ENCODE measurements around the gene LPIN3. TPM values are rescaled to one million over a fixed set of nuclear protein-coding genes. Genes with fewer than 3 reads are reported as not detected.

The LPIN3 gene
- total RNA-seq, 1 experiment from 2014 or later: 18.5 TPM

GRCh38 chr20:41352106-41352505, 11.5 kb downstream of the LPIN3 start:
- ChIA-PET CTCF (no interaction called here), RAD21 (ENCODE audit: low non-redundant PET in 1 of 2, low total read pairs in 2 of 2, uncharacterized antibody in 2 of 2, unreplicated experiment in 2 of 2) (no interaction called here), POLR2A (no interaction called here)
- intact Hi-C loops (cut with micrococcal nuclease): no loop called here
- Histone ChIP-seq H4K20me1 (ENCODE audit: insufficient read depth) (no peaks in the 10 kb centered on the region), H3K27me3 (ENCODE audit: insufficient read depth, low read length) (no peaks in the 10 kb centered on the region), H3K9me2 (ENCODE audit: insufficient read depth) (no peaks in the 10 kb centered on the region), H3K9ac (ENCODE audit: low read length) (no peak overlapping the region), H3K27ac (ENCODE audit: low read depth, low read length) (no peak overlapping the region), H3K9me3 (ENCODE audit: control insufficient read depth in 1 of 2, insufficient read depth in 1 of 2, low read depth in 1 of 2, low read length in 2 of 2) (no peaks in the 10 kb centered on the region), H3K4me3 (replicated peaks in 1 of 2; ENCODE audit: low read depth in 1 of 2, low read length in 2 of 2) (no peak overlapping the region), H3K4me2 (ENCODE audit: low read length) (no peak overlapping the region), H2AFZ (ENCODE audit: low read depth, low read length, poor library complexity, severe bottlenecking) (no peak overlapping the region), H3K36me3 (ENCODE audit: control insufficient read depth in 1 of 2, insufficient read depth in 2 of 2, low read length in 2 of 2) (0 out of 4 replicates have a peak, but pooled peaks cover 2 to 3% of the 10 kb centered on the region in 2 experiments), H3K4me1 (ENCODE audit: control insufficient read depth in 1 of 2, insufficient read depth in 2 of 2, low read length in 2 of 2) (no peaks in the 10 kb centered on the region), H3K79me2 (ENCODE audit: insufficient read depth, low read length) (no peaks in the 10 kb centered on the region)
- TF ChIP-seq ELF1 (IDR thresholded peaks at IDR 0.05; ENCODE audit: borderline replicate concordance, low read depth) (no peak), CTCF (IDR thresholded peaks at IDR 0.05 in 2 of 3, conservative IDR thresholded peaks at IDR 0.05 in 1 of 3; ENCODE audit: borderline replicate concordance in 1 of 3, insufficient read depth in 1 of 3, low read depth in 2 of 3, low read length in 2 of 3) (peak in 1 of 3 experiments; percentile 21; a peak in 1 of 6 replicates), CEBPB (IDR thresholded peaks at IDR 0.05; ENCODE audit: low read depth) (no peak), ZFX (IDR thresholded peaks at IDR 0.05) (no peak), ATF3 (IDR thresholded peaks at IDR 0.05) (no peak), REST (IDR thresholded peaks at IDR 0.05; ENCODE audit: low read depth) (no peak), SP1 (IDR thresholded peaks at IDR 0.05; ENCODE audit: low read depth) (no peak), POLR2A (IDR thresholded peaks at IDR 0.05; ENCODE audit: borderline replicate concordance, extremely low read depth, insufficient read depth, insufficient read length) (no peak)
- no TSS peak for BruUV-seq (replicated peaks)
- ATAC-seq (peak; percentile 77), DNase-seq (ENCODE audit: low read depth, low spot score) (no peak)
